Muscle of arm (tissue), 12 donors: ENCODE data around the gene MAP3K21. TPM values are rescaled to one million over a fixed set of nuclear protein-coding genes. Genes with fewer than 3 reads are reported as not detected.

Experiments
- DNase-seq: peaks from one replicate; pipeline ENCODE4 v3.0.0-alpha.2; 2013
- polyA plus RNA-seq, 12 donors: library from polyadenylated mRNA; unstranded; fragments of 120-200 nt; gene quantifications; one replicate each; pipeline ENCODE4 v1.2.1, GENCODE V29; 2013; ENCODE audit not compliant: insufficient read length in 12 of 12

MAP3K21 gene
- polyA plus RNA-seq, 12 donors, result 0.19 to 1.3 (median 0.40) TPM; not detected in 2

DNA sequence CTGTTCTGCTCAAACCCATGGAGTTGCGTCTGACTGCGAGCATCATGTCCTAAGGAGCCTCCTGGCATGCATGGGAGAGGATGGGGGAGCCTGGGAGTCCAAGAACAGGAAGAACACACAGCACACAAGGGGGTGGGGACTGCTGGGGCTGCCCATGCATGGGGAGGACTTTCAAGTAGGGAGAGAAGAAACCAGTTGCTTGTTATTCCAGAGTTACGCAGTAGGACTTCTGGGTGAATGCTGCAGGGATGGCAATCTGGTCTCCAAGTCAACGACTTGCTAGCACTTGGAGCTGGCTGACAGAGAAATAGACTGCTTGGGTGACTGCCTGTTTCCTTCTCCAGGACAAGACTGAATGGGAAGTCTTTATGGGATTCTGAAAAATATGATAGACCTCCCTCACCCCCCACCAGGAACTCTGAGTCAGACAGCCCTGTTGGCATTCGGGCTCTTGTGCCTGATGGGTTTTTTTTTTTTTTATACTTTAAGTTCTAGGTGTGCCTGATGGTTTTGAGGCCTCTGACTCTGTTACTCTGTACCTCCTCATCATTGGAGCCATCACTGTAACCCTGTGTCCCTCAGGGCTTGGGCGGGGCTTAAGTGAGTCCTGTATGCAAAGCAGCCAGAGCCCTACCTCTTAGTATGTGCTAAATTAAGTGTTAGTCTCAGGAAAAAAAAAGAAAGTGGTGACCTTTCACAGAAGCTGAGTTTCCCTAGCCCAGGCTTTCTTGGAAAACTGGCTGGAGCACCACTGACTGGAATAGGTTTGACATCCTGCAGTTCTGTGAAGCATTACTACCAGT, 30.3 kb downstream of the MAP3K21 start:
- no peak for DNase-seq

GRCh38 chr1:233359431-233359830, 31.9 kb downstream of the MAP3K21 start:
- DNase-seq, result no peak

DNA sequence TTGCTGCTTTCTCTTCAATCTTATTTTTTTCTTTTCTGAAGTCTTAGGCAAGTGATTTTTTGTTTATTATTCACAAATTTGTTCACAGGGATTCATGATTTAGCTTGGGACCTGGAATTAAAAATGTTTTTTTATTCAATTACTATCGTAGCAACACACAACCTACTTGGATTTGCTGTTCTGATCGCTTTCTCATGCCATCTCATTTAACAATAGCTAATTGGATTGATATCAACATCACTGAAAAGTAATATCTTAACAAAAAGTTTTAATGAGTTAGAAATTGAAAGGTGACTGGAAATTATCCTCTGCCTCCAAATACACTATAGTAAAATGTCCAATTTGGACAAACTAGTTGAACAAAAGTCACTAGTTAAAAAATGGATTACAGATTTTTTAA, 32.4 kb downstream of the MAP3K21 start:
- no peak for DNase-seq

- DNase-seq, result no peak
Observed at GRCh38 chr1:233360525-233361102, 33.1 kb downstream of the MAP3K21 start.

DNA sequence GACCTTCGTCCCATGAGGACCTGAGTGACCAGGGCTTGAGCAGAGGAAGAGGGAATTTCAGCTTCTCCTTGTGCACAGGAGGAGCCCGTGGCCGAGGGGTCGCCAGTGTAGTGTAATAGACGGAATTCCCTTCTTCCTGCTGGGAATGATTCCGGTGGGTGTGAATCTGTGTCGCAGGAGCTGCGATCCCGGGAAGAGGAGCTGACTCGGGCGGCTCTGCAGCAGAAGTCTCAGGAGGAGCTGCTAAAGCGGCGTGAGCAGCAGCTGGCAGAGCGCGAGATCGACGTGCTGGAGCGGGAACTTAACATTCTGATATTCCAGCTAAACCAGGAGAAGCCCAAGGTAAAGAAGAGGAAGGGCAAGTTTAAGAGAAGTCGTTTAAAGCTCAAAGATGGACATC, 34.4 kb downstream of the MAP3K21 start:
- no peak for DNase-seq

DNA sequence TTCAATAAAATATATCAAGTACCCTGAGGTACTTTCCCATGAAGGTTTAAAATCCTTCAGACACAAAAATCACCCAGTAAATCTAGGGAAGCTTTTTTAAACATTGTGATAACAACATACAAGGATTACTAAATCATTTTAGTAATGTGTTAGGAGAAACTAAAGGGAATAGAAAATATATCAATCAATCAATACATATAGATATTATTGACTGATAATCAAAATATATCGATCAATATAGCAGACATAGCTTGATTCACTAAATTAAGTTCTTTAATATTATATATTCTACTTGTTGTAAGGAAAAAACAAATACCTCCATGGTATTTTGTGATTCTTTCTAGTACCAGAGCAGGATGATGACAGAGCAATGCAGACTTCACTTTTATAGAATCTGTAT, 35.2 kb downstream of the MAP3K21 start:
- DNase-seq, result no peak

DNA sequence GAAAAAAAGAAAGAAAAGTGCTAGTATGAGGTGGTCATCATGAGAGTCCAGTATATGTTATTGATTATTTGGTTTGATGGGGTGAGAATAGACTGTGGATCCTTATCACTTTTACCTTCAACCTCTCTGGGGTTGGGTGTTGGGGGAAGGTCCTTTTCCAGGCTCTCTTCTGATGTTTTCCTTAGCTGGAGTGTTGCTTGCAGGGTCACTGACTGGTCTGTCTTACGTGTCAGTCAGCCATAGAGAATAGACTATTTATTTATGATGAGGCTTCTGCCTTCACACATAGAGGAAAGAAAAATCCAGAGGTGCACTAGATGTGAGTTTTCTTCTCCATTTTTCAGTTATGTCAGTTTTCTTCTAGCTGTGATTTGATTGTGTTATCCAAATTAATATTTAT, 36.5 kb downstream of the MAP3K21 start:
- no peak for DNase-seq

GRCh38 chr1:233364695-233365539, 37.4 kb downstream of the MAP3K21 start:
- peak; percentile 8 for DNase-seq

- no peak for DNase-seq
Observed at GRCh38 chr1:233366575-233366974, 39.1 kb downstream of the MAP3K21 start.

- no peak for DNase-seq
Observed at GRCh38 chr1:233367057-233367803, 39.7 kb downstream of the MAP3K21 start.

DNA sequence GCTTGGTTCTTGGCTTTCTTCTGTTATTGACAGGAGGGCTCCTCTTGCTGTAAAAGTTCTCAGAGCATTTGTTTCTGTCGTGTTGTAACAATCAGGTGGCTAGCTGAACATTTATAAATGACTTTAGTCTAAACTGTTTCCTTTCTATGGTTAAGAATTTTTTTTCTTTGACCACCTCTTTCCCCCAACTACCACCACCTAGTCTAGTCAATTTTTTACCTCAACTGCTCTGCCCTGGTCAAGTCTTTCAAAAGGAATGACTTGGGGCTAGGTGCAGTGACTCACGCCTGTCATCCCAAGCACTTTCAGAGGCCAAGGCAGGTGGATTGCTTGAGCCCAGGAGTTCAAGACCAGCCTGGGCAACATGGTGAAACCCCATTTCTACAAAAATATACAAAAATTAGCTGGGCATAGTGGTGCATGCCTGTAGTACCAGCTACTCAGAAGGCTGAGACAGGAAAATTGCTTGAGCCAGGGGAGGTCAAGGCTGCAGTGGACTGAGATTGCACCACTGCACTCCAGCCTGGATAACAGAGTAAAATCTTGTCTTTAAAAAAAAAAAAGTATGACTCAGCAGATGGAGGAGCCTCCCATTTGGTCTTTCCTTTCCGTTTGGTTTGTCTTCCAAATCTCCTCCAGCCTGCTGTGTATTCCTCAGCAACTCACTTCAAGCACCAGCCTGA, 40.7 kb downstream of the MAP3K21 start:
- no peak for DNase-seq

- DNase-seq, result no peak
Observed at GRCh38 chr1:233368789-233369130, 41.2 kb downstream of the MAP3K21 start.

DNA sequence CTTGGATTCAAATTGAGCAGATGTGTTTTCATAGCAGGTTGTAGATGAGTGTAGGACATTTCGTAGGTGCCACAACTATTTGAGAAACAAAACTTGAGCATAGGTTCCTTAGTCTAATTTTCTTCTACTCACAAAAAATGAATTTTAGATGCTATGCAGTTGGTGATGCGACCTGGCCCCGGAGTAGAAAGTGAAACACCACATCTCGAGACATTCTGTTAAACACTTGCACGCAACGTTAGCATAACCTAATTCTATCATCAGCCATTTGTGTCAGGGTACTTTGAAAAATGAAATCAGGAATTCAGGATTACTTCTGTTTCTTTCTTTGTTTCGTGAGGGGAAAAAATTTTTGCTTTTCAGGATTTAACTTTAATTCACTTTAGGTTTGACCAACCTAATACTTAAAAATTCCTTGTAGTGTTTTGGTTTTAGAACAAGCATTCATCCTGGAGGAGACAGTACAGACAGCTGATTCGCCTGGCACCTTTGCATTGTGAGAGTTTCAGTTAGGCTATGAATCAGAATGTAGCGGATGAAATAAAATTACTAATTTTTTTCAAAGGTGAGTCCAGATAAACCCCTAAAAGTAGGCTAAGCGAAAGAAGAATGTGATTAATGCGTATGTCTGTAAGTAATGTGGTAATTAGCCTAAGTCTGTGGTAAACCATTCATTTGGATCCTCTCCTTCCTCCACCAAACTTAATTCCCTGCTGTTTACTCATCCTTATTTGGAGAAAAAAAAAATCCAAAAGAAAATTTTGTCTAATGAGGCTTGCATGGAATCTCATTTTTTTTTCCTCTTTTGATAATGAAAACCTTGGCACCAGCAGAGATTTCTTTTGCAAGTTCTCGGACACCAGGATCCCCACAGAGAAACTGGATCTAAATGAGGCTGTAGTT, 44.9 kb downstream of the MAP3K21 start:
- DNase-seq, result no peak

- no peak for DNase-seq
Observed at GRCh38 chr1:233373226-233373625, 45.7 kb downstream of the MAP3K21 start.

DNA sequence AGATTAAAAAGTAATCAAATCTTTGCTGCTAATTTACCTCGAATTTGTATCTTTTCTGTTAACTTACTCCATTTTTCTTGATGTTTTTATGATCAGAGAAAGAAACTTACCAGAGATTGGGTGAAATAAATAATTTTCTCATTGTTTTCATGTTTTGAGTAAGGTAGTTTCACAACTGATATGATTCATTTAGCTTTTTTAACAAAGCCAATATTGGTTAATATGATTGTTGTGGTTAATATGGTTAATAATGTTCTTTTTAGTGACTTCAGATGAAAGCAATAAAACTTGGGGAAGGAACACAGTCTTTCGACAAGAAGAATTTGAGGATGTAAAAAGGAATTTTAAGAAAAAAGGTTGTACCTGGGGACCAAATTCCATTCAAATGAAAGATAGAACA, 48.1 kb downstream of the MAP3K21 start:
- DNase-seq, result no peak

DNA sequence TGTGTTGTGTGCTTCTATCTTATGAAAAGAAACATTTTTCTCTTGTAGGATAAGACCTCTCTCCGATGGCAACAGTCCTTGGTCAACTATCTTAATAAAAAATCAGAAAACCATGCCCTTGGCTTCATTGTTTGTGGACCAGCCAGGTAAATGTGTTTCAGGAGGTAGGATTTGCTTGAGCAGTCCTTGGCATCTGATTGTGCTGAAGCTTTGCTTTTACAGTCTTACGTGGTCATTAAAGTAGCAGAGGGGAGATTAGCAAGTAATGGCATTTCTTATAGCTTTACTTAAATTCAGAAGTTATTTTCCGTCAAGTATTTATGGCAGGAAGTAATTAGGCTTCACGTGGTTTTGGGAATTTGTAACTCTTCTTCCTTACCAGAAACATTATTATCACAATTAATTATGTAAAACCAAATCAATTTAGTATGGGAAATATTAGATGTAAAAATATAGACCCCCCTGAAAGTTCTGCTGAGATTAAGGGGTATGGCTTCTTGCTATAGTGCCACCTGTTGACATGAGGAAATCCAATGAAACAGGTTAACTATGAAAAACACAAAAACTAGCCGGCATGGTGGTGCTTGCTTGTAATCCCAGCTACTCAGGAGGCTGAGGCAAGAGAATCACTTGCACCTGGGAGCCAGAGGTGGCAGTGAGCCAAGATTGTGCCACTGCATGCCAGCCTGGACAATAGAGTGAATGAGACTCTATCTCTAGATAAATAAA, 49.0 kb downstream of the MAP3K21 start:
- no peak for DNase-seq

DNA sequence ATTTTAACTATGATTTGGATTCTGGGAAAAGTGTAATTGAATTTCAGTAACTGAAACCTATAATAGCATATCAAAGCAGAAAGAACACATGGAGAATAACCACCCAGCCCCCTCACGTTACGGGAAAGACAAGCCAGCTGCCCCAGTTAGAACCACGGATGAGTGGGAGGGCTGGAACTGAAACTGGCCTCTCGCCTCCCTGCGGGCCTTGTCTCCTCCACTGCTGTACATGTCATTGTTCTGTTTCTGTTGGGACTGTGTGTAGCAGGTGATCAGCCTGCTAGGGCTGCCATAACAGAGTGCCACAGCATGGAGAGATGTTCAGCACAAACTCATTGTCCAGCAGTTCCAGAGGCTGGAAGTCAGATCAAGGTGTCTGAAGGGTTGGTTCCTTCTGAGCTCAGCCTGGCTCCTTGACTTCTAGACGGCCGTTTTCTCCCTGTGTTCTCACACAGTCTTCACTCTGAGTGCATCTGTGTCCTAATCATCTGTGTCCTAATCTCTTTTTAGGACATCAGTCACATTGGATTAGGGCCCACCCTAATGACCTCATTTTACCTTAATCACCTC, 52.4 kb downstream of the MAP3K21 start:
- no peak for DNase-seq

GRCh38 chr1:233381806-233382205, 54.3 kb downstream of the MAP3K21 start:
- no peak for DNase-seq

- no peak for DNase-seq
Observed at GRCh38 chr1:233383984-233384383, 56.5 kb downstream of the MAP3K21 start.
